OCI-LY7 (cell line): Measurements from ENCODE around the gene DNAJC6. TPM values are rescaled to one million over a fixed set of nuclear protein-coding genes. Genes with fewer than 3 reads are reported as not detected.

Experiments used
- BruUV-seq: library from RNA; stranded (reverse); fragments of 400-500 nt; replicated peaks from 2 replicates; lab custom pipeline; 2021; lab: Mats Ljungman, UMichigan
- CTCF ChIA-PET: fragments of 300-600 bp; sonication (Branson Sonifier 250); formaldehyde crosslinking; loops from one replicate; lab custom pipeline; 2022; ENCODE audit warnings: antibody characterized with exemption; ENCODE audit not compliant: unreplicated experiment; lab: Charles Lee
- POLR2A ChIA-PET: fragments of 300-600 bp; sonication (Branson Sonifier 250); formaldehyde crosslinking; loops from one replicate; lab custom pipeline; 2022; ENCODE audit warnings: antibody characterized with exemption; lab: Charles Lee
- DNase-seq: peaks from one replicate; pipeline ENCODE4 v3.0.0-alpha.2; 2015; ENCODE audit warnings: low spot score
- H2AFZ ChIP-seq: fragments of 200-600 bp; sonication (generic), shearing (Covaris generic); 2 replicates; pipeline ENCODE4 v1.6.1; 2014; ENCODE audit warnings: mild to moderate bottlenecking, antibody characterized with exemption, low read length, moderate library complexity
- H3K27ac ChIP-seq: fragments of 200-600 bp; sonication (generic); 2 replicates; pipeline ENCODE4 v1.5.1; 2014; ENCODE audit warnings: mixed run types, low read depth, mild to moderate bottlenecking, moderate library complexity, low read length, inconsistent platforms; ENCODE audit not compliant: poor library complexity, severe bottlenecking
- H3K36me3 ChIP-seq: fragments of 200-600 bp; sonication (generic); 2 replicates; pipeline ENCODE4 v1.6.1; 2014; ENCODE audit warnings: mild to moderate bottlenecking, antibody characterized with exemption, low read length, moderate library complexity, mixed read lengths; ENCODE audit not compliant: insufficient read depth
- H3K4me1 ChIP-seq: fragments of 200-600 bp; sonication (generic); 2 replicates; pipeline ENCODE4 v1.5.1; 2014; ENCODE audit warnings: mild to moderate bottlenecking, low read length; ENCODE audit not compliant: insufficient read depth, poor library complexity, severe bottlenecking
- H3K4me2 ChIP-seq: fragments of 200-600 bp; sonication (generic); 2 replicates; pipeline ENCODE4 v1.6.1; 2014; ENCODE audit warnings: mild to moderate bottlenecking, low read length
- H3K4me3 ChIP-seq: fragments of 200-600 bp; sonication (generic); 2 replicates; pipeline ENCODE4 v1.5.1; 2014; ENCODE audit warnings: mild to moderate bottlenecking, low read depth, low read length; ENCODE audit not compliant: poor library complexity, severe bottlenecking
- H3K79me2 ChIP-seq: fragments of 200-600 bp; sonication (generic); 2 replicates; pipeline ENCODE4 v1.6.1; 2016; ENCODE audit warnings: low read depth, mild to moderate bottlenecking, low read length, moderate library complexity, mixed read lengths; ENCODE audit not compliant: insufficient read depth
- H3K9me2 ChIP-seq: fragments of 200-600 bp; sonication (generic); 2 replicates; pipeline ENCODE4 v1.6.1; 2016; ENCODE audit warnings: mild to moderate bottlenecking, low read length, mixed read lengths; ENCODE audit not compliant: insufficient read depth
- H3K9me3 ChIP-seq: fragments of 200-600 bp; sonication (generic); 2 replicates; pipeline ENCODE4 v1.6.1; 2014; ENCODE audit warnings: mild to moderate bottlenecking, mixed run types, low read length, mixed read lengths
- H4K20me1 ChIP-seq: fragments of 200-600 bp; sonication (generic); 2 replicates; pipeline ENCODE4 v1.6.1; 2014; ENCODE audit warnings: mild to moderate bottlenecking, antibody characterized with exemption, low read length, moderate library complexity, mixed read lengths; ENCODE audit not compliant: insufficient read depth
- CTCF ChIP-seq: fragments of 200-600 bp; sonication (generic); conservative IDR thresholded peaks from 2 replicates; pipeline ENCODE4 v1.5.1; 2014; ENCODE audit warnings: mild to moderate bottlenecking, antibody characterized with exemption, low read length, moderate library complexity, mixed read lengths
- EZH2phosphoT487 ChIP-seq: fragments of 200-600 bp; sonication (generic); IDR thresholded peaks from 2 replicates; pipeline ENCODE4 v1.6.1; 2018; ENCODE audit warnings: low read depth, borderline replicate concordance, mild to moderate bottlenecking, mixed run types, antibody characterized with exemption, low read length, moderate library complexity, mixed read lengths
- intact Hi-C: fragments of 100-400 bp; cut with micrococcal nuclease; formaldehyde crosslinking; loops from one replicate; pipeline ENCODE4 v1.10.0; 2022; ENCODE audit not compliant: unreplicated experiment
- total RNA-seq, 2 experiments: library from RNA; depleted of rRNA in 1 of 2; stranded (reverse); fragments of >200 nt in 1 of 2; shearing (Covaris generic) in 1 of 2; gene quantifications; 2 replicates each; pipeline ENCODE4 v1.2.3, GENCODE V29; 2014 to 2022

DNAJC6 gene
- total RNA-seq, 2 experiments from 2014 or later = 6.6 to 10.2 TPM

- Histone ChIP-seq H4K20me1 (no peaks in the 10 kb centered on the region), H3K36me3 (no peaks in the 10 kb centered on the region), H3K9me3 (no peaks in the 10 kb centered on the region), H3K4me3 (no peak overlapping the region), H3K4me2 (no peak overlapping the region), H3K4me1 (no peaks in the 10 kb centered on the region), H3K79me2 (no peaks in the 10 kb centered on the region), H2AFZ (no peak overlapping the region), H3K27ac (no peak overlapping the region), H3K9me2 (no peaks in the 10 kb centered on the region)
- no peak for DNase-seq
- BruUV-seq = no TSS peak
- ChIA-PET POLR2A (no interaction called here), CTCF (no interaction called here)
- intact Hi-C loops = loop anchor here (5.0 kb wide), 1 partner anchor 53 kb away; the partner anchor contains the start of gene DNAJC6
- TF ChIP-seq CTCF = no peak
- no peak for TF ChIP-seq EZH2phosphoT487
These were observed 50.5 kb downstream of the DNAJC6 start for GRCh38 chr1:65359888-65360287.

- intact Hi-C loops = no loop called here
- TF ChIP-seq EZH2phosphoT487 = no peak
- no peak for TF ChIP-seq CTCF
- no peak overlapping the region for H3K27ac ChIP-seq
- no peaks in the 10 kb centered on the region for H3K79me2 ChIP-seq
- no peaks in the 10 kb centered on the region for H3K36me3 ChIP-seq
- no peaks in the 10 kb centered on the region for H3K4me1 ChIP-seq
- H3K4me2 ChIP-seq = no peak overlapping the region
- CTCF ChIA-PET = no interaction called here
- DNase-seq = no peak
- H3K4me3 ChIP-seq = no peak overlapping the region
- H3K9me3 ChIP-seq = no peaks in the 10 kb centered on the region
- no peaks in the 10 kb centered on the region for H4K20me1 ChIP-seq
- POLR2A ChIA-PET = interaction anchor here (0.7 to 1.5 kb wide), 2 partner anchors 23 to 48 kb away, joined by 3 read pairs; no protein-coding TSS in a partner anchor
- no peaks in the 10 kb centered on the region for H3K9me2 ChIP-seq
- no TSS peak for BruUV-seq
- no peak overlapping the region for H2AFZ ChIP-seq
These were observed 51.3 kb downstream of the DNAJC6 start for GRCh38 chr1:65360648-65361047.

GRCh38 chr1:65362545-65362944, 53.2 kb downstream of the DNAJC6 start:
- TF ChIP-seq EZH2phosphoT487 (no peak), CTCF (no peak)
- H4K20me1 ChIP-seq = no peaks in the 10 kb centered on the region
- H3K9me2 ChIP-seq = no peaks in the 10 kb centered on the region
- no peaks in the 10 kb centered on the region for H3K4me1 ChIP-seq
- no peak overlapping the region for H3K27ac ChIP-seq
- H3K79me2 ChIP-seq = no peaks in the 10 kb centered on the region
- H3K4me2 ChIP-seq = no peak overlapping the region
- H3K36me3 ChIP-seq = no peaks in the 10 kb centered on the region; the same call in 1 of the 2 replicates
- H3K4me3 ChIP-seq = no peak overlapping the region
- H3K9me3 ChIP-seq = no peaks in the 10 kb centered on the region
- no peak overlapping the region for H2AFZ ChIP-seq
- BruUV-seq = no TSS peak
- intact Hi-C loops = no loop called here
- CTCF ChIA-PET = no interaction called here
- no peak for DNase-seq
- POLR2A ChIA-PET = no interaction called here
